ENCODE measurements around the gene XRCC4.

The XRCC4 gene

GRCh38 chr5:83192947-83193346 is 115.6 kb downstream of the XRCC4 start:
- Histone ChIP-seq H3K9me3 (ENCODE audit: control insufficient read depth, insufficient read depth, low read depth, low read length) (no peaks in the 10 kb centered on the region), H3K4me3 (ENCODE audit: low read depth, low read length) (no peak overlapping the region), H3K36me3 (ENCODE audit: control insufficient read depth in 2 of 2, insufficient read depth in 1 of 2, low read length in 2 of 2) (no peaks in the 10 kb centered on the region), H3K4me1 (ENCODE audit: control insufficient read depth, insufficient read depth, low read length) (peaks cover 3% of the 10 kb centered on the region; the same call in 1 of the 2 replicates), H3K27ac (ENCODE audit: extremely low read depth, low read depth, low read length) (no peak overlapping the region)
- POLR2A ChIA-PET: no interaction called here
- no peak for TF ChIP-seq ZNF416 (tag by site-specific recombination; IDR thresholded peaks at IDR 0.05)
- CTCF ChIA-PET: interaction anchor here (1.2 kb wide), 1 partner anchor 10 kb away, joined by 3 read pairs; no protein-coding TSS in a partner anchor

DNA sequence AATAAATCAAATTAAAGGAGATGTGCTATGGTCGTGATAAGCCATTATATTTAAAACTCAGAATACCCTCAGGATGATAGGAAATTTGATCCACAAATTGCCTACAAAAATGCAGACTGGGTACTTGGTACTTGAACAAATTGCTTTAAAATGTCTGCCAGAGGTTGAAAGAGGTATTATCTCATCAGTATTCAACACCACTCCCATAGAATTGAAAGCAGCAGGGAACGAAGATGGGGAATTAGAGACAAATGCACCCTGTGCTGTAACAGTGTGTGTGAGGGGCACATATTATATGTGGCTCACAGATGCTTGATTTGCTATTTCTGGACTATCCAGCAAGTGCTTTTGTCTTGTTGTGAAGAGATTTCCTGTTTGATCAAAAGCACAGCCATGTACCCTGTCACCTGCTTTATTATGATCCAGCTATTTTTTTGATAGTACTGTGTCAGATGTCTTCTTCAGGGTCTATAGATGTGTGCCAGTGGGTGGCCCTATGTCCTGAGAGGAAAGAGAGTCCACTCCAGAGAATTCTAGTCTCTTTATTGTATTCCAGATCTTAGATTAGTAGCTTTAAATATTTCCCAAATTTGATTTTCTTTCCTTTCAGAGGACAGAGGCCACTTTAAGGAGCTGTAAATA is 120.1 kb downstream of the XRCC4 start:
- peaks cover 0 to 3% of the 10 kb centered on the region in 2 experiments; a peak in 1 of 3 replicates for H3K36me3 ChIP-seq (ENCODE audit: control insufficient read depth in 2 of 2, insufficient read depth in 1 of 2, low read length in 2 of 2)
- H3K4me3 ChIP-seq (ENCODE audit: low read depth, low read length): no peak overlapping the region
- H3K9me3 ChIP-seq (ENCODE audit: control insufficient read depth, insufficient read depth, low read depth, low read length): no peaks in the 10 kb centered on the region
- ChIA-PET POLR2A (interaction anchor here (0.6 kb wide), 1 partner anchor 170 kb away, joined by 5 read pairs; no protein-coding TSS in a partner anchor), CTCF (no interaction called here)
- H3K4me1 ChIP-seq (ENCODE audit: control insufficient read depth, insufficient read depth, low read length): peaks cover 3% of the 10 kb centered on the region; the same call in 1 of the 2 replicates
- no peak for TF ChIP-seq ZNF426 (tag by site-specific recombination; IDR thresholded peaks at IDR 0.05)
- TF ChIP-seq, protein P1, sequence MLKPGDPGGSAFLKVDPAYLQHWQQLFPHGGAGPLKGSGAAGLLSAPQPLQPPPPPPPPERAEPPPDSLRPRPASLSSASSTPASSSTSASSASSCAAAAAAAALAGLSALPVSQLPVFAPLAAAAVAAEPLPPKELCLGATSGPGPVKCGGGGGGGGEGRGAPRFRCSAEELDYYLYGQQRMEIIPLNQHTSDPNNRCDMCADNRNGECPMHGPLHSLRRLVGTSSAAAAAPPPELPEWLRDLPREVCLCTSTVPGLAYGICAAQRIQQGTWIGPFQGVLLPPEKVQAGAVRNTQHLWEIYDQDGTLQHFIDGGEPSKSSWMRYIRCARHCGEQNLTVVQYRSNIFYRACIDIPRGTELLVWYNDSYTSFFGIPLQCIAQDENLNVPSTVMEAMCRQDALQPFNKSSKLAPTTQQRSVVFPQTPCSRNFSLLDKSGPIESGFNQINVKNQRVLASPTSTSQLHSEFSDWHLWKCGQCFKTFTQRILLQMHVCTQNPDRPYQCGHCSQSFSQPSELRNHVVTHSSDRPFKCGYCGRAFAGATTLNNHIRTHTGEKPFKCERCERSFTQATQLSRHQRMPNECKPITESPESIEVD (tag by site-specific recombination; IDR thresholded peaks at IDR 0.05): peak; percentile 58
- no peak overlapping the region for H3K27ac ChIP-seq (ENCODE audit: extremely low read depth, low read depth, low read length)

GRCh38 chr5:83199126-83199525 is 121.8 kb downstream of the XRCC4 start:
- CTCF ChIA-PET: no interaction called here
- Histone ChIP-seq H3K27ac (ENCODE audit: extremely low read depth, low read depth, low read length) (no peak overlapping the region), H3K4me3 (ENCODE audit: low read depth, low read length) (no peak overlapping the region), H3K9me3 (ENCODE audit: control insufficient read depth, insufficient read depth, low read depth, low read length) (no peaks in the 10 kb centered on the region), H3K4me1 (ENCODE audit: control insufficient read depth, insufficient read depth, low read length) (peaks cover 3% of the 10 kb centered on the region; the same call in 1 of the 2 replicates), H3K36me3 (ENCODE audit: control insufficient read depth in 2 of 2, insufficient read depth in 1 of 2, low read length in 2 of 2) (peaks cover 0 to 3% of the 10 kb centered on the region in 2 experiments; a peak in 1 of 3 replicates)
- POLR2A ChIA-PET: interaction anchor here (0.7 kb wide), 1 partner anchor 18 kb away, joined by 4 read pairs; no protein-coding TSS in a partner anchor
- TF ChIP-seq ZNF558 (tag by site-specific recombination; IDR thresholded peaks at IDR 0.05): no peak
- TF ChIP-seq, protein P2, sequence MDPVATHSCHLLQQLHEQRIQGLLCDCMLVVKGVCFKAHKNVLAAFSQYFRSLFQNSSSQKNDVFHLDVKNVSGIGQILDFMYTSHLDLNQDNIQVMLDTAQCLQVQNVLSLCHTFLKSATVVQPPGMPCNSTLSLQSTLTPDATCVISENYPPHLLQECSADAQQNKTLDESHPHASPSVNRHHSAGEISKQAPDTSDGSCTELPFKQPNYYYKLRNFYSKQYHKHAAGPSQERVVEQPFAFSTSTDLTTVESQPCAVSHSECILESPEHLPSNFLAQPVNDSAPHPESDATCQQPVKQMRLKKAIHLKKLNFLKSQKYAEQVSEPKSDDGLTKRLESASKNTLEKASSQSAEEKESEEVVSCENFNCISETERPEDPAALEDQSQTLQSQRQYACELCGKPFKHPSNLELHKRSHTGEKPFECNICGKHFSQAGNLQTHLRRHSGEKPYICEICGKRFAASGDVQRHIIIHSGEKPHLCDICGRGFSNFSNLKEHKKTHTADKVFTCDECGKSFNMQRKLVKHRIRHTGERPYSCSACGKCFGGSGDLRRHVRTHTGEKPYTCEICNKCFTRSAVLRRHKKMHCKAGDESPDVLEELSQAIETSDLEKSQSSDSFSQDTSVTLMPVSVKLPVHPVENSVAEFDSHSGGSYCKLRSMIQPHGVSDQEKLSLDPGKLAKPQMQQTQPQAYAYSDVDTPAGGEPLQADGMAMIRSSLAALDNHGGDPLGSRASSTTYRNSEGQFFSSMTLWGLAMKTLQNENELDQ (tag by site-specific recombination; IDR thresholded peaks at IDR 0.05; ENCODE audit: low read depth): no peak
- no peak for TF ChIP-seq YY2 (tag by site-specific recombination; IDR thresholded peaks at IDR 0.05)
- TF ChIP-seq ZNF510 (tag by site-specific recombination; IDR thresholded peaks at IDR 0.05; ENCODE audit: insufficient replicate concordance): no peak
- TF ChIP-seq BCL11B (tag by site-specific recombination; IDR thresholded peaks at IDR 0.05; ENCODE audit: low read depth): no peak
- TF ChIP-seq ZBTB6 (tag by site-specific recombination; IDR thresholded peaks at IDR 0.05): no peak
- no peak for TF ChIP-seq ZNF362 (tag by site-specific recombination; IDR thresholded peaks at IDR 0.05)
- no peak for TF ChIP-seq WT1 (tag by site-specific recombination; IDR thresholded peaks at IDR 0.05)
- TF ChIP-seq, protein P3, sequence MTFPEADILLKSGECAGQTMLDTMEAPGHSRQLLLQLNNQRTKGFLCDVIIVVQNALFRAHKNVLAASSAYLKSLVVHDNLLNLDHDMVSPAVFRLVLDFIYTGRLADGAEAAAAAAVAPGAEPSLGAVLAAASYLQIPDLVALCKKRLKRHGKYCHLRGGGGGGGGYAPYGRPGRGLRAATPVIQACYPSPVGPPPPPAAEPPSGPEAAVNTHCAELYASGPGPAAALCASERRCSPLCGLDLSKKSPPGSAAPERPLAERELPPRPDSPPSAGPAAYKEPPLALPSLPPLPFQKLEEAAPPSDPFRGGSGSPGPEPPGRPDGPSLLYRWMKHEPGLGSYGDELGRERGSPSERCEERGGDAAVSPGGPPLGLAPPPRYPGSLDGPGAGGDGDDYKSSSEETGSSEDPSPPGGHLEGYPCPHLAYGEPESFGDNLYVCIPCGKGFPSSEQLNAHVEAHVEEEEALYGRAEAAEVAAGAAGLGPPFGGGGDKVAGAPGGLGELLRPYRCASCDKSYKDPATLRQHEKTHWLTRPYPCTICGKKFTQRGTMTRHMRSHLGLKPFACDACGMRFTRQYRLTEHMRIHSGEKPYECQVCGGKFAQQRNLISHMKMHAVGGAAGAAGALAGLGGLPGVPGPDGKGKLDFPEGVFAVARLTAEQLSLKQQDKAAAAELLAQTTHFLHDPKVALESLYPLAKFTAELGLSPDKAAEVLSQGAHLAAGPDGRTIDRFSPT (tag by site-specific recombination; IDR thresholded peaks at IDR 0.05): no peak
- no peak for TF ChIP-seq ZNF18 (tag by site-specific recombination; IDR thresholded peaks at IDR 0.05)
- no peak for TF ChIP-seq ZNF747 (tag by site-specific recombination; IDR thresholded peaks at IDR 0.05)
- no peak for TF ChIP-seq GFI1B (tag by site-specific recombination; IDR thresholded peaks at IDR 0.05)
- TF ChIP-seq, protein P4, sequence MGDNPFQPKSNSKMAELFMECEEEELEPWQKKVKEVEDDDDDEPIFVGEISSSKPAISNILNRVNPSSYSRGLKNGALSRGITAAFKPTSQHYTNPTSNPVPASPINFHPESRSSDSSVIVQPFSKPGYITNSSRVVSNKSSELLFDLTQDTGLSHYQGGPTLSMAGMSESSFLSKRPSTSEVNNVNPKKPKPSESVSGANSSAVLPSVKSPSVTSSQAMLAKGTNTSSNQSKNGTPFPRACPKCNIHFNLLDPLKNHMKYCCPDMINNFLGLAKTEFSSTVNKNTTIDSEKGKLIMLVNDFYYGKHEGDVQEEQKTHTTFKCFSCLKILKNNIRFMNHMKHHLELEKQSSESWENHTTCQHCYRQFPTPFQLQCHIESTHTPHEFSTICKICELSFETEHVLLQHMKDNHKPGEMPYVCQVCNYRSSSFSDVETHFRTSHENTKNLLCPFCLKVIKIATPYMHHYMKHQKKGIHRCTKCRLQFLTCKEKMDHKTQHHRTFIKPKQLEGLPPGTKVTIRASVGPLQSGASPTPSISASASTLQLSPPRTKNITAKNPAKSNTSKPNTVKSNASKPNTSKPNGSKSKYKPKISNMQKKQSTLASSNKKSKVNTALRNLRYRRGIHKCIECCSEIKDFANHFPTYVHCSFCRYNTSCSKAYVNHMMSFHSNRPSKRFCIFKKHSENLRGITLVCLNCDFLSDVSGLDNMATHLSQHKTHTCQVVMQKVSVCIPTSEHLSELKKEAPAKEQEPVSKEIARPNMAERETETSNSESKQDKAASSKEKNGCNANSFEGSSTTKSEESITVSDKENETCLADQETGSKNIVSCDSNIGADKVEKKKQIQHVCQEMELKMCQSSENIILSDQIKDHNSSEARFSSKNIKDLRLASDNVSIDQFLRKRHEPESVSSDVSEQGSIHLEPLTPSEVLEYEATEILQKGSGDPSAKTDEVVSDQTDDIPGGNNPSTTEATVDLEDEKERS (tag by site-specific recombination; IDR thresholded peaks at IDR 0.05): no peak
